ENCODE data around the gene ARFGAP1. TPM values are rescaled to one million over a fixed set of nuclear protein-coding genes. Genes with fewer than 3 reads are reported as not detected.

Gene ARFGAP1
- total and polyA plus RNA-seq, 2 donors (not counting 3 experiments of a cell fraction or from before 2014, with no cell fraction given): 93.7 to 126 TPM

DNA sequence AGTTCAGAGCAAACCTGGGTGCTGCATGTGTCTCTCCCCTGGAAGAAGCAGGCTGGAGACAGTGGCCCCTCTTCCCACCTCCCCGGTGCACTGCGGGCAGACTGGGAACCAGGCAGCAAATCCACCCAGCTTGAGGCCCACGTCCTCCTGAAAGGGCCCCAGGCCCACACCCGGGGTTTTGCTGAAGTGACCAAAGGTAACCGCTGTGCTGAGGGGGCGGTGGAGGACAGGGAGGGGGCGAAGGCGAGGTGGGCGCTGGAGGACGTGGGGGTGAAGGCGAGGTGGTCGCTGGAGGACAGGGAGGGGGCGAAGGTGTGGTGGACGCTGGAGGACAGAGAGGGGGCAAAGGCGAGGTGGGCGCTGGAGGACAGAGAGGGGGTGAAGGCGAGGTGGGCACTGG is 38.7 kb upstream of the ARFGAP1 start:
- no peak overlapping the region for H3K4me2 ChIP-seq (ENCODE audit: insufficient read depth, low read length)
- H3K27ac ChIP-seq (ENCODE audit: insufficient read depth, low read depth, low read length): no peak overlapping the region
- no peak overlapping the region for H2AFZ ChIP-seq (ENCODE audit: low read depth, low read length)
- H3K36me3 ChIP-seq (ENCODE audit: control insufficient read depth in 2 of 2, extremely low read depth in 1 of 2, insufficient read depth in 2 of 2, low read length in 2 of 2): no peaks in the 10 kb centered on the region
- no peak for FAIRE-seq
- TF ChIP-seq EZH2 (IDR thresholded peaks at IDR 0.05; ENCODE audit: borderline replicate concordance, low read depth, low read length, severe bottlenecking) (no peak), MYC (IDR thresholded peaks at IDR 0.05; ENCODE audit: low read depth, low read length) (no peak), FOS (IDR thresholded peaks at IDR 0.05; ENCODE audit: borderline replicate concordance, insufficient read depth, low read length) (no peak), POLR2A (IDR thresholded peaks at IDR 0.05; ENCODE audit: low read depth, low read length) (no peak)
- TF ChIP-seq, protein P1, sequence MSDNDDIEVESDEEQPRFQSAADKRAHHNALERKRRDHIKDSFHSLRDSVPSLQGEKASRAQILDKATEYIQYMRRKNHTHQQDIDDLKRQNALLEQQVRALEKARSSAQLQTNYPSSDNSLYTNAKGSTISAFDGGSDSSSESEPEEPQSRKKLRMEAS (IDR thresholded peaks at IDR 0.05; ENCODE audit: insufficient read depth, insufficient read length): no peak
- ChIA-PET CTCF (interaction anchor here (1.1 to 11.0 kb wide), 3 partner anchors 10 to 76 kb away, joined by 3 to 116 read pairs (median 7); no protein-coding TSS in a partner anchor), POLR2A (no interaction called here)
- no peaks in the 10 kb centered on the region for H3K9me1 ChIP-seq (replicated peaks; ENCODE audit: control insufficient read depth, extremely low read depth, insufficient read depth, low read length)
- H3K9me3 ChIP-seq (replicated peaks; ENCODE audit: control insufficient read depth, insufficient read depth, low read length): no peaks in the 10 kb centered on the region
- no peaks in the 10 kb centered on the region for H4K20me1 ChIP-seq (replicated peaks; ENCODE audit: control insufficient read depth, extremely low read depth, insufficient read depth, low read length)
- H3K27me3 ChIP-seq (ENCODE audit: control insufficient read depth in 2 of 2, insufficient read depth in 2 of 2, low read length in 2 of 2): peaks cover 0 to 8% of the 10 kb centered on the region in 2 experiments
- no TSS peak for BruUV-seq (replicated peaks)
- no peaks in the 10 kb centered on the region for H3K79me2 ChIP-seq (ENCODE audit: control insufficient read depth, insufficient read depth, low read length)
- DNase-seq (ENCODE audit: low read depth, low spot score): no peak
- intact Hi-C loops (cut with micrococcal nuclease) (loop anchor here (5.0 kb wide), 1 partner anchor 177 kb away; no protein-coding TSS in a partner anchor), dilution Hi-C loops (cut with MboI; ENCODE audit: extremely low pct_ligation_motif_present, low sequenced_read_pairs) (no loop called here)
- H3K4me1 ChIP-seq (ENCODE audit: control insufficient read depth, extremely low read depth, insufficient read depth, low read length): no peaks in the 10 kb centered on the region
- no peak overlapping the region for H3K4me3 ChIP-seq (replicated peaks in 1 of 3; ENCODE audit: insufficient read depth in 1 of 3, low read depth in 1 of 3, low read length in 3 of 3)
- H3K9ac ChIP-seq (replicated peaks; ENCODE audit: extremely low read depth, insufficient read depth, low read length): no peak overlapping the region

DNA sequence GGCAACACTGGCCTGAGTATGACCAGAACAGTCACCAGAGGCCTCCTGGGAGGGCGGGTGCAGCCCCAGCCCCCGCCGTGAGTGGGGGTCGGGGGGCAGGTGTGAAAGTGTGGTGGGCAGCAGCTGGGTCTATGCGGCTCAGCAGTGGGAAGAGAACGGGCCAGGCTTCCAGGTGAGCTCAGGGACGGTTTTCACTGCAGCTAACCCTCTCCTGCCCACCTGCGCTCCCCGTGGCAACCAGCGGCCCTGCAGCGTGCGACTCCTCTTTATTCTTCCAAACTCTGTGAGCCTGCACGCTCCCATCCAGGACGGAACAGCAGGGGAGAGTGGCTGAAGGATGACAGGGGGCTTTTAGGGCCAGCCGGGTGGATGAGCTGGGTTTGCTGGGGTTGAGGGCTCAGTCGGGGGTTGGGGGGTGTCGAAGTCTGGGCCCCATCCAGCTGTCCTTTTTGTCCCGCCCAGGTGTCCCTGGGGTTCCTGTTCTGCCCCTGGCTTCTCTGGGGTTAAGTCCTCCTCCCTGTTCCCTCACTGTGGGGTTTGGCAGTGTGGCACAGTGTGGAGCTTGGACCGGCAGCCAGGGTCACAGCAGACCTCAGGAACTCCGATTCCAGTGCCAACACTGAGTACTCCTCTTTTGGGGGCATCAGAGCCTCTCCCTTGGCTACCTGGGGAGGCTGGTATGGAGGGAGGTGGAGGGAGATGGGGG is 37.8 kb upstream of the ARFGAP1 start:
- Histone ChIP-seq H2AFZ (ENCODE audit: low read depth, low read length) (no peak overlapping the region), H3K27me3 (ENCODE audit: control insufficient read depth in 2 of 2, insufficient read depth in 2 of 2, low read length in 2 of 2) (peaks cover 0 to 2% of the 10 kb centered on the region in 2 experiments), H3K9me3 (replicated peaks; ENCODE audit: control insufficient read depth, insufficient read depth, low read length) (no peaks in the 10 kb centered on the region), H4K20me1 (replicated peaks; ENCODE audit: control insufficient read depth, extremely low read depth, insufficient read depth, low read length) (no peaks in the 10 kb centered on the region), H3K4me3 (replicated peaks in 1 of 3; ENCODE audit: insufficient read depth in 1 of 3, low read depth in 1 of 3, low read length in 3 of 3) (no peak overlapping the region), H3K79me2 (ENCODE audit: control insufficient read depth, insufficient read depth, low read length) (no peaks in the 10 kb centered on the region), H3K27ac (ENCODE audit: insufficient read depth, low read depth, low read length) (no peak overlapping the region), H3K9ac (replicated peaks; ENCODE audit: extremely low read depth, insufficient read depth, low read length) (no peak overlapping the region), H3K9me1 (replicated peaks; ENCODE audit: control insufficient read depth, extremely low read depth, insufficient read depth, low read length) (no peaks in the 10 kb centered on the region), H3K4me1 (ENCODE audit: control insufficient read depth, extremely low read depth, insufficient read depth, low read length) (no peaks in the 10 kb centered on the region), H3K36me3 (ENCODE audit: control insufficient read depth in 2 of 2, extremely low read depth in 1 of 2, insufficient read depth in 2 of 2, low read length in 2 of 2) (no peaks in the 10 kb centered on the region), H3K4me2 (ENCODE audit: insufficient read depth, low read length) (no peak overlapping the region)
- FAIRE-seq (no peak), DNase-seq (ENCODE audit: low read depth, low spot score) (no peak)
- dilution Hi-C loops (cut with MboI; ENCODE audit: extremely low pct_ligation_motif_present, low sequenced_read_pairs) (no loop called here), intact Hi-C loops (cut with micrococcal nuclease) (loop anchor here (5.0 kb wide), 2 partner anchors 37 to 178 kb away; partner anchors contain the start of gene ARFGAP1)
- ChIA-PET POLR2A (no interaction called here), CTCF (interaction anchor here (1.2 to 11.0 kb wide), 3 partner anchors 11 to 20 kb away, joined by 3 to 116 read pairs (median 4); no protein-coding TSS in a partner anchor)
- TF ChIP-seq, protein P1 (IDR thresholded peaks at IDR 0.05; ENCODE audit: insufficient read depth, insufficient read length): no peak
- TF ChIP-seq, protein P2, sequence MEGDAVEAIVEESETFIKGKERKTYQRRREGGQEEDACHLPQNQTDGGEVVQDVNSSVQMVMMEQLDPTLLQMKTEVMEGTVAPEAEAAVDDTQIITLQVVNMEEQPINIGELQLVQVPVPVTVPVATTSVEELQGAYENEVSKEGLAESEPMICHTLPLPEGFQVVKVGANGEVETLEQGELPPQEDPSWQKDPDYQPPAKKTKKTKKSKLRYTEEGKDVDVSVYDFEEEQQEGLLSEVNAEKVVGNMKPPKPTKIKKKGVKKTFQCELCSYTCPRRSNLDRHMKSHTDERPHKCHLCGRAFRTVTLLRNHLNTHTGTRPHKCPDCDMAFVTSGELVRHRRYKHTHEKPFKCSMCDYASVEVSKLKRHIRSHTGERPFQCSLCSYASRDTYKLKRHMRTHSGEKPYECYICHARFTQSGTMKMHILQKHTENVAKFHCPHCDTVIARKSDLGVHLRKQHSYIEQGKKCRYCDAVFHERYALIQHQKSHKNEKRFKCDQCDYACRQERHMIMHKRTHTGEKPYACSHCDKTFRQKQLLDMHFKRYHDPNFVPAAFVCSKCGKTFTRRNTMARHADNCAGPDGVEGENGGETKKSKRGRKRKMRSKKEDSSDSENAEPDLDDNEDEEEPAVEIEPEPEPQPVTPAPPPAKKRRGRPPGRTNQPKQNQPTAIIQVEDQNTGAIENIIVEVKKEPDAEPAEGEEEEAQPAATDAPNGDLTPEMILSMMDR (IDR thresholded peaks at IDR 0.05; ENCODE audit: extremely low read depth in 1 of 2, insufficient read depth in 1 of 2, low read depth in 1 of 2, low read length in 2 of 2): peak; percentile 21 to 40
- TF ChIP-seq JUN (IDR thresholded peaks at IDR 0.05; ENCODE audit: borderline replicate concordance, insufficient read depth, insufficient read length, low read depth): no peak
- TF ChIP-seq POLR2AphosphoS5 (IDR thresholded peaks at IDR 0.05; ENCODE audit: insufficient read depth, low read depth, low read length): no peak
- no peak for TF ChIP-seq FOS (IDR thresholded peaks at IDR 0.05; ENCODE audit: borderline replicate concordance, insufficient read depth, low read length)
- no TSS peak for BruUV-seq (replicated peaks)
